ENCODE data around the gene LOXL3. TPM values are rescaled to one million over a fixed set of nuclear protein-coding genes. Genes with fewer than 3 reads are reported as not detected.

LOXL3 gene
- total RNA-seq, 3 donors from 2014 or later (not counting 1 experiment from before 2014, with no cell fraction given): 0.43 to 2.0 (median 0.93) TPM

DNA sequence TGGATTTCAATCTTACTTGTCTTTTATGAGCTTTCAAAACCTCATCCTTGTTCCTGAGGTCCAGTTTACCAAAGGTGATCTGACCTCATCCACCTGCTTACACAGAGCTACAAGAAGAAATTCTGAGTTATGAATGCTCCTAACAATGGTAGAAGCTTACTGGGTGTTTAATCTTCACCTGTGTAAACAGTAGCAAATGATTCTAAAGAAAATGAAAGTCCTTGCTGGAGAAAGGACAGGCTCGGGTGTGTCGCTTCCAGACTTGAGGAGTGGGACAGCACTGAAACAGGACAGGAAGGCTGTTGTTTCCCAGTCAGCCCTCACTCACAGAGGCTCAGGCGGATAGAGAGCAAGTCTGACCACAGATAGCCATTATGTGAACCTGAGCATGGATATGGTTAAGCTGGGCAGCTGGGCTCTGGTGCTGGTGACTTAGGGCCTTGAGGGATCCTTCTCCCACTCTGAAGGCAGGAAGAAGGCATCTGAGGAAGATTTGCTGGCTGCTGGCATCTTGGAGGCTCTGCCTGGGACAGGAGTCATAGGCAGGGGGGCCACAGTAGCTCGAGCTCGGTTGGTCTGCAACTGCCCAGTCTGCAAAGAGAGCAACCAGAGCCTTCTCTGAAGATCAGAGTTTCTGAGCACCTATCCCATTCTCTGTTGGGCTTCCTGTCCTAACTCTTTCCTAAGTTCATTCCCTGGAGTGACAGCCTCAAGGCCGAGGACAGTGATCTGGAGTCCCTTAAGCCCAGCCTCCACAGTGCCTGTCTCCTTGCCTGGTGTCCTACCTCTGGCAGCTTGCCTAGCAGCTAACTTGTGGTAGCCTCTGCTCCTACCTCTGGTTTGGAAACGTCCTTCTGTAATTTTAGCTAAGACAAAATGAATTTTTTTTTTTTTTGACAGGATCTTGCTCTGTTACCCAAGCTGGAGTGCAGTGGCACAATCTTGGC lies 4.8 kb upstream of the LOXL3 start:
- ATAC-seq (no peak), DNase-seq (no peak)
- Histone ChIP-seq H3K27me3 (ENCODE audit: control insufficient read depth, insufficient read depth, low read length) (no peaks in the 10 kb centered on the region), H3K9me3 (ENCODE audit: control insufficient read depth, insufficient read depth, low read length) (no peaks in the 10 kb centered on the region), H3K4me3 (ENCODE audit: low read length) (no peak overlapping the region), H3K4me1 (ENCODE audit: control insufficient read depth, insufficient read depth, low read length) (peaks cover 21% of the 10 kb centered on the region), H3K27ac (ENCODE audit: low read length) (no peak overlapping the region), H3K36me3 (ENCODE audit: control insufficient read depth, insufficient read depth, low read length) (peaks cover 6% of the 10 kb centered on the region)
- TF ChIP-seq, protein P1, sequence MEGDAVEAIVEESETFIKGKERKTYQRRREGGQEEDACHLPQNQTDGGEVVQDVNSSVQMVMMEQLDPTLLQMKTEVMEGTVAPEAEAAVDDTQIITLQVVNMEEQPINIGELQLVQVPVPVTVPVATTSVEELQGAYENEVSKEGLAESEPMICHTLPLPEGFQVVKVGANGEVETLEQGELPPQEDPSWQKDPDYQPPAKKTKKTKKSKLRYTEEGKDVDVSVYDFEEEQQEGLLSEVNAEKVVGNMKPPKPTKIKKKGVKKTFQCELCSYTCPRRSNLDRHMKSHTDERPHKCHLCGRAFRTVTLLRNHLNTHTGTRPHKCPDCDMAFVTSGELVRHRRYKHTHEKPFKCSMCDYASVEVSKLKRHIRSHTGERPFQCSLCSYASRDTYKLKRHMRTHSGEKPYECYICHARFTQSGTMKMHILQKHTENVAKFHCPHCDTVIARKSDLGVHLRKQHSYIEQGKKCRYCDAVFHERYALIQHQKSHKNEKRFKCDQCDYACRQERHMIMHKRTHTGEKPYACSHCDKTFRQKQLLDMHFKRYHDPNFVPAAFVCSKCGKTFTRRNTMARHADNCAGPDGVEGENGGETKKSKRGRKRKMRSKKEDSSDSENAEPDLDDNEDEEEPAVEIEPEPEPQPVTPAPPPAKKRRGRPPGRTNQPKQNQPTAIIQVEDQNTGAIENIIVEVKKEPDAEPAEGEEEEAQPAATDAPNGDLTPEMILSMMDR (IDR thresholded peaks at IDR 0.05): no peak
- peaks cover 15 to 39% of the 10 kb centered on the region in 2 donors for H3K4me1 Mint-ChIP-seq
- H3K36me3 Mint-ChIP-seq: no peaks in the 10 kb centered on the region
- WGBS (ENCODE audit: insufficient coverage): 84% methylated on average over 7 of the region's 7 CpGs
- H3K9me3 Mint-ChIP-seq: no peaks in the 10 kb centered on the region
- peaks cover 11 to 18% of the 10 kb centered on the region in 2 donors for H3K27me3 Mint-ChIP-seq (ENCODE audit: low read depth in 2 of 2)
- intact Hi-C loops (cut with micrococcal nuclease): no loop called here
- H3K27ac Mint-ChIP-seq: peak overlapping the region in 1 of 2 donors; percentile 18
- H3K4me3 Mint-ChIP-seq: no peak overlapping the region

DNA sequence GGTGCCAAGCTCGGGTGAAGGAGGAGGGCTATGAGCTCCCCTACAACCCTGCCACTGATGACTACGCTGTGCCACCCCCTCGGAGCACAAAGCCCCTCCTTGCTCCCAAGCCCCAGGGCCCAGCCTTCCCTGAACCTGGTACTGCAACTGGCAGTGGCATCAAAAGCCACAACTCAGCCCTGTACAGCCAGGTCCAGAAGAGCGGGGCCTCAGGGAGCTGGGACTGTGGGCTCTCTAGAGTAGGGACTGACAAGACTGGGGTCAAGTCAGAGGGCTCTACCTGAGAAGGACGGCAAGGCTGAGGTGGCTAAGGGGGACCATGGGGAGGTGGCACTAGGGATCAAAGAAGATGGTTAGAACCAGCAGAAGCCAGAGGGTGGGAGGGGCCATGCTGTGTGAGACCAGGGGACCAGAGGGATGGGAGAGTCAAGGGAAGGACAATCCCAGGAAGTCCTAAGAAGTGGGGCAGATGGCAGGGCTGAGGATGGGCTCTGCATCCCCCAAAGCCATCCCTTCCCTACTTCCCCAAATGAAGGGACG lies 3.2 kb upstream of the LOXL3 start:
- Histone ChIP-seq H3K27me3 (ENCODE audit: control insufficient read depth, insufficient read depth, low read length) (no peaks in the 10 kb centered on the region), H3K4me1 (ENCODE audit: control insufficient read depth, insufficient read depth, low read length) (peaks cover 24% of the 10 kb centered on the region), H3K36me3 (ENCODE audit: control insufficient read depth, insufficient read depth, low read length) (peaks cover 6% of the 10 kb centered on the region), H3K4me3 (ENCODE audit: low read length) (no peak overlapping the region), H3K9me3 (ENCODE audit: control insufficient read depth, insufficient read depth, low read length) (no peaks in the 10 kb centered on the region), H3K27ac (ENCODE audit: low read length) (no peak overlapping the region)
- Mint-ChIP-seq H3K4me1 (peaks cover 15 to 46% of the 10 kb centered on the region in 2 donors), H3K36me3 (no peaks in the 10 kb centered on the region), H3K27me3 (ENCODE audit: low read depth in 2 of 2) (peaks cover 5 to 7% of the 10 kb centered on the region in 2 donors), H3K27ac (peak overlapping the region; percentile 48 to 89), H3K9me3 (no peaks in the 10 kb centered on the region), H3K4me3 (no peak overlapping the region)
- DNase-seq: no peak
- 91% methylated on average over 5 of the region's 6 CpGs for WGBS (ENCODE audit: insufficient coverage)
- no peak for ATAC-seq
- intact Hi-C loops (cut with micrococcal nuclease): no loop called here
- TF ChIP-seq, protein P1 (IDR thresholded peaks at IDR 0.05): no peak

DNA sequence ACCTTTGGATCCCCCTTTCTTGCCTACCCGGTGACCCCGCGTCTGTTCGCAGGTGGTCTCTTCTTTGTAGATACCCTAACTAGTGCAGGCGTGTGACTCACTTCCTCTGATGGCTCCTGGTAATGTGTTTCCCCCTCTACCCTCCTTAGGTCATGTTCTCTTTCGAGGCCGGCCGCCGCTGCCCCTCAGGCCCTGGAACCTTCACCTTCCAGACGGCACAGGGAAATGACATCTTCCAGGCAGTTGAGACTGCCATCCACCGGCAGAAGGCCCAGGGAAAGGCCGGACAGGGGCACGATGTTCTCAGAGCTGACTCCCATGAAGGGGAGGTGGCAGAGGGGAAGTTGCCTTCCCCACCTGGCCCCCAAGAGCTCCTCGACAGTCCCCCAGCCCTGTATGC lies 2.4 kb upstream of the LOXL3 start:
- Histone ChIP-seq H3K4me1 (ENCODE audit: control insufficient read depth, insufficient read depth, low read length) (peaks cover 24% of the 10 kb centered on the region), H3K36me3 (ENCODE audit: control insufficient read depth, insufficient read depth, low read length) (peaks cover 6% of the 10 kb centered on the region), H3K4me3 (ENCODE audit: low read length) (no peak overlapping the region), H3K27me3 (ENCODE audit: control insufficient read depth, insufficient read depth, low read length) (no peaks in the 10 kb centered on the region), H3K27ac (ENCODE audit: low read length) (peak overlapping the region; percentile 66), H3K9me3 (ENCODE audit: control insufficient read depth, insufficient read depth, low read length) (no peaks in the 10 kb centered on the region)
- no peak for DNase-seq
- no peaks in the 10 kb centered on the region for H3K9me3 Mint-ChIP-seq
- intact Hi-C loops (cut with micrococcal nuclease): no loop called here
- H3K4me3 Mint-ChIP-seq: peak overlapping the region; percentile 92
- peak overlapping the region; percentile 48 to 89 for H3K27ac Mint-ChIP-seq
- ATAC-seq: no peak
- H3K36me3 Mint-ChIP-seq: no peaks in the 10 kb centered on the region
- TF ChIP-seq, protein P1 (IDR thresholded peaks at IDR 0.05): no peak
- H3K27me3 Mint-ChIP-seq (ENCODE audit: low read depth in 2 of 2): peaks cover 7 to 15% of the 10 kb centered on the region in 2 donors
- H3K4me1 Mint-ChIP-seq: peaks cover 15 to 42% of the 10 kb centered on the region in 2 donors
- 88% methylated on average over 14 of the region's 14 CpGs for WGBS (ENCODE audit: insufficient coverage)

Data from natural killer cell (primary cell).